Panc1 (cell line): Measurements from ENCODE around the gene KAZN.

Source experiments
- CTCF ChIP-seq: fragments of 450-650 bp; IDR thresholded peaks from 2 replicates; pipeline ENCODE4 v1.5.1; 2017; ENCODE audit warnings: mild to moderate bottlenecking
- POLR2AphosphoS5 ChIP-seq: IDR thresholded peaks from 2 replicates; pipeline ENCODE4 v1.6.1; 2012; ENCODE audit warnings: mild to moderate bottlenecking, low read depth, low read length, moderate library complexity

- no peak for TF ChIP-seq CTCF
- no peak for TF ChIP-seq POLR2AphosphoS5
These were observed 107.3 kb downstream of the KAZN start for GRCh38 chr1:14705824-14706223.
